HepG2 (cell line): ENCODE measurements around the gene SALL4. TPM values are rescaled to one million over a fixed set of nuclear protein-coding genes. Genes with fewer than 3 reads are reported as not detected.
A peak's percentile ranks its signal among the peaks of the same experiment; 100 is the strongest.

ENCODE experiments used
- ELF1 ChIP-seq: sonication (generic); formaldehyde crosslinking; IDR thresholded peaks from 2 replicates; pipeline ENCODE4 v1.4.0; 2020; ENCODE audit warnings: missing genetic modification reagents
- HNRNPK ChIP-seq: fragments of 200-400 bp; formaldehyde crosslinking; IDR thresholded peaks from 2 replicates; pipeline ENCODE4 v1.6.1; 2018; ENCODE audit warnings: low read length, low read depth, moderate library complexity, mild to moderate bottlenecking; ENCODE audit not compliant: poor library complexity, severe bottlenecking
- SMAD9 ChIP-seq: sonication (generic); formaldehyde crosslinking; IDR thresholded peaks from 2 replicates; pipeline ENCODE4 v1.5.1; 2020; ENCODE audit warnings: mild to moderate bottlenecking, missing genetic modification reagents
- TP53 ChIP-seq: sonication (generic); formaldehyde crosslinking; conservative IDR thresholded peaks from 2 replicates; pipeline ENCODE4 v1.4.0; 2020; ENCODE audit warnings: missing genetic modification reagents
- ZEB1 ChIP-seq: IDR thresholded peaks from 2 replicates; pipeline ENCODE4 v1.6.1; 2012; ENCODE audit warnings: mild to moderate bottlenecking, low read depth, inconsistent platforms; ENCODE audit not compliant: insufficient replicate concordance
- polyA plus RNA-seq, 8 experiments: library from polyadenylated mRNA; depleted of rRNA in 3 of 8; stranded (reverse) in 7 of 8; unstranded in 1 of 8; fragments of >200 nt; fragmentation: Illumina TruSeq in 4 of 8; extraction: Trizol in 4 of 8; gene quantifications; 2 replicates each; pipeline versions ENCODE4 v1.2.1 to v1.2.3, GENCODE V29; 2011 to 2016; ENCODE audit warnings: low read depth in 4 of 8, missing spikeins in 1 of 8, mixed read lengths in 1 of 8; ENCODE audit not compliant: insufficient read depth in 1 of 8
- total RNA-seq, 5 experiments: library from RNA; depleted of rRNA; stranded (reverse); fragments of >200 nt; fragmentation: Illumina TruSeq; extraction: Trizol; gene quantifications; 2 replicates each; pipeline ENCODE4 v1.2.3, GENCODE V29; 2016; ENCODE audit warnings: low read depth in 1 of 5
- TF ChIP-seq, protein P1 (sequence below): sonication (generic); formaldehyde crosslinking; IDR thresholded peaks from 2 replicates; pipeline ENCODE4 v1.4.0; 2020; ENCODE audit warnings: mild to moderate bottlenecking, missing genetic modification reagents
- TF ChIP-seq, protein P2 (sequence below): sonication (generic); formaldehyde crosslinking; IDR thresholded peaks from 2 replicates; pipeline ENCODE4 v1.8.0; 2022; ENCODE audit warnings: mild to moderate bottlenecking, missing genetic modification reagents
- TF ChIP-seq, protein P3 (sequence below): sonication (generic); formaldehyde crosslinking; IDR thresholded peaks from 2 replicates; pipeline ENCODE4 v1.4.0; 2020; ENCODE audit warnings: missing genetic modification reagents

The SALL4 gene
- total and polyA plus RNA-seq, 2 of the 13 experiments (the other 11 are each of a cell fraction or from before 2014, with no cell fraction given) = 0.33 to 1.8 TPM

DNA sequence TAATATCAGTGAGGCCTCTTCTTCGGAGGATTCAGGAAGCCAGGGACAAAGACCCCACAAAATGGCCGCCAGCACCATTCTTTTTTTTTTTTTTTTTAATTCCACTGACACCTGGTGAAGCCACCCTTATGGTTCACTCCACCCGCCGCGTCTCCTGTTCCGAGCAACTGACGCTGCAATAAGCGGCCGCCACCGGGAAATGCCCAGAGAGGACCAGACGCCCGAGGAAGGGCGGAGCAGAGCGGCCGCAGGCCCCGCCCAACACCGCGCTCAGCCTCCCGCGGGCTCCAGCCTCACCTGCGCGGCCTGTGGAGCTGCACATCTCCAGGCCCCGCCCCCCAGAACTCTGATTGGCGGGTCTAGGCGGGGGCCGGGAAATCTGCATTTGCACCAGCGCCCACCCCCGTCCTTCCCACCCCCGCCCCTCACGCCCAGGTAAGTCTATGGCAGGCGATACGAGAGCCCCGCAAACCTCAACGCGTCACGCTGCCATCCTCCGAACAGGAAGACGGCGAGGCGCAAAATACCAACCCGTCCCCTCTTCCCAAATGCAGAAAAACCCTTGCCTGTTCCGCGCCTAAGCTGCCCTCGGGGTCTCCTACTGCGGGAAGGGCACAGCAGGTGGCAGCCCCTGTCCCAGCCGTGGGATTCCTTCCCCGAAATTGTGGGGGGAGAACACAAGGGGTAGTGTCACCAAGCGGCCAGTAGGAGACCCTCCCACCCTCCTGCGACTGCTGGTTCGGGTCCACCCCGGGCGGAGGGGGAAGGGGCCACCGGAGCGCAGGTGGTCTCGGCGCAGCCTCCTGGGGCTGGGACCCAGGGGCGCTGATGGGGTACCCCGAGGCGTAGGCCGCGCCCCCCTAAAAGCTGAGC lies 35.1 kb downstream of the SALL4 start (continued):
- peak; percentile 94 for TF ChIP-seq ZEB1
- peak; percentile 69 for TF ChIP-seq HNRNPK
- peak; percentile 10; the same call in 1 of the 2 replicates for TF ChIP-seq ELF1 (CRISPR knock-in tag)
- no peak; the same call in 1 of the 2 replicates for TF ChIP-seq SMAD9 (CRISPR knock-in tag)
- TF ChIP-seq TP53 (CRISPR knock-in tag) = 0 out of 2 replicates have a peak, but pooled peaks have one; percentile 25
- TF ChIP-seq, protein P1, sequence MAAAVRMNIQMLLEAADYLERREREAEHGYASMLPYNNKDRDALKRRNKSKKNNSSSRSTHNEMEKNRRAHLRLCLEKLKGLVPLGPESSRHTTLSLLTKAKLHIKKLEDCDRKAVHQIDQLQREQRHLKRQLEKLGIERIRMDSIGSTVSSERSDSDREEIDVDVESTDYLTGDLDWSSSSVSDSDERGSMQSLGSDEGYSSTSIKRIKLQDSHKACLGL (CRISPR knock-in tag) = peak; percentile 54
- TF ChIP-seq, protein P2, sequence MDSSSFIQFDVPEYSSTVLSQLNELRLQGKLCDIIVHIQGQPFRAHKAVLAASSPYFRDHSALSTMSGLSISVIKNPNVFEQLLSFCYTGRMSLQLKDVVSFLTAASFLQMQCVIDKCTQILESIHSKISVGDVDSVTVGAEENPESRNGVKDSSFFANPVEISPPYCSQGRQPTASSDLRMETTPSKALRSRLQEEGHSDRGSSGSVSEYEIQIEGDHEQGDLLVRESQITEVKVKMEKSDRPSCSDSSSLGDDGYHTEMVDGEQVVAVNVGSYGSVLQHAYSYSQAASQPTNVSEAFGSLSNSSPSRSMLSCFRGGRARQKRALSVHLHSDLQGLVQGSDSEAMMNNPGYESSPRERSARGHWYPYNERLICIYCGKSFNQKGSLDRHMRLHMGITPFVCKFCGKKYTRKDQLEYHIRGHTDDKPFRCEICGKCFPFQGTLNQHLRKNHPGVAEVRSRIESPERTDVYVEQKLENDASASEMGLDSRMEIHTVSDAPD (CRISPR knock-in tag) = no peak
- TF ChIP-seq, protein P3, sequence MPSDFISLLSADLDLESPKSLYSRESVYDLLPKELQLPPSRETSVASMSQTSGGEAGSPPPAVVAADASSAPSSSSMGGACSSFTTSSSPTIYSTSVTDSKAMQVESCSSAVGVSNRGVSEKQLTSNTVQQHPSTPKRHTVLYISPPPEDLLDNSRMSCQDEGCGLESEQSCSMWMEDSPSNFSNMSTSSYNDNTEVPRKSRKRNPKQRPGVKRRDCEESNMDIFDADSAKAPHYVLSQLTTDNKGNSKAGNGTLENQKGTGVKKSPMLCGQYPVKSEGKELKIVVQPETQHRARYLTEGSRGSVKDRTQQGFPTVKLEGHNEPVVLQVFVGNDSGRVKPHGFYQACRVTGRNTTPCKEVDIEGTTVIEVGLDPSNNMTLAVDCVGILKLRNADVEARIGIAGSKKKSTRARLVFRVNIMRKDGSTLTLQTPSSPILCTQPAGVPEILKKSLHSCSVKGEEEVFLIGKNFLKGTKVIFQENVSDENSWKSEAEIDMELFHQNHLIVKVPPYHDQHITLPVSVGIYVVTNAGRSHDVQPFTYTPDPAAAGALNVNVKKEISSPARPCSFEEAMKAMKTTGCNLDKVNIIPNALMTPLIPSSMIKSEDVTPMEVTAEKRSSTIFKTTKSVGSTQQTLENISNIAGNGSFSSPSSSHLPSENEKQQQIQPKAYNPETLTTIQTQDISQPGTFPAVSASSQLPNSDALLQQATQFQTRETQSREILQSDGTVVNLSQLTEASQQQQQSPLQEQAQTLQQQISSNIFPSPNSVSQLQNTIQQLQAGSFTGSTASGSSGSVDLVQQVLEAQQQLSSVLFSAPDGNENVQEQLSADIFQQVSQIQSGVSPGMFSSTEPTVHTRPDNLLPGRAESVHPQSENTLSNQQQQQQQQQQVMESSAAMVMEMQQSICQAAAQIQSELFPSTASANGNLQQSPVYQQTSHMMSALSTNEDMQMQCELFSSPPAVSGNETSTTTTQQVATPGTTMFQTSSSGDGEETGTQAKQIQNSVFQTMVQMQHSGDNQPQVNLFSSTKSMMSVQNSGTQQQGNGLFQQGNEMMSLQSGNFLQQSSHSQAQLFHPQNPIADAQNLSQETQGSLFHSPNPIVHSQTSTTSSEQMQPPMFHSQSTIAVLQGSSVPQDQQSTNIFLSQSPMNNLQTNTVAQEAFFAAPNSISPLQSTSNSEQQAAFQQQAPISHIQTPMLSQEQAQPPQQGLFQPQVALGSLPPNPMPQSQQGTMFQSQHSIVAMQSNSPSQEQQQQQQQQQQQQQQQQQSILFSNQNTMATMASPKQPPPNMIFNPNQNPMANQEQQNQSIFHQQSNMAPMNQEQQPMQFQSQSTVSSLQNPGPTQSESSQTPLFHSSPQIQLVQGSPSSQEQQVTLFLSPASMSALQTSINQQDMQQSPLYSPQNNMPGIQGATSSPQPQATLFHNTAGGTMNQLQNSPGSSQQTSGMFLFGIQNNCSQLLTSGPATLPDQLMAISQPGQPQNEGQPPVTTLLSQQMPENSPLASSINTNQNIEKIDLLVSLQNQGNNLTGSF (CRISPR knock-in tag) = 0 out of 2 replicates have a peak, but pooled peaks have one; percentile 7
